ENCODE results near the gene YAP1. TPM values are rescaled to one million over a fixed set of nuclear protein-coding genes. Genes with fewer than 3 reads are reported as not detected.

The YAP1 gene
- polyA plus RNA-seq, 1 donor from 2014 or later = 0.46 TPM

GRCh38 chr11:102204174-102204573 is 93.9 kb downstream of the YAP1 start:
- Histone ChIP-seq H3K4me3 (ENCODE audit: low read length) (no peak overlapping the region), H3K27ac (ENCODE audit: low read length) (no peak overlapping the region), H2AFZ (ENCODE audit: low read depth, low read length) (no peak overlapping the region), H3K4me2 (ENCODE audit: low read length) (no peak overlapping the region), H4K20me1 (ENCODE audit: insufficient read depth) (no peaks in the 10 kb centered on the region), H3K9me2 (ENCODE audit: insufficient read depth, low read length) (no peaks in the 10 kb centered on the region), H3F3A (ENCODE audit: insufficient read depth, low read length, poor library complexity, severe bottlenecking) (no peaks in the 10 kb centered on the region), H3K27me3 (ENCODE audit: insufficient read depth, low read depth, low read length) (no peaks in the 10 kb centered on the region), H3K79me2 (replicated peaks; ENCODE audit: insufficient read depth, low read length) (no peaks in the 10 kb centered on the region), H3K36me3 (ENCODE audit: insufficient read depth, low read length) (no peaks in the 10 kb centered on the region), H3K9ac (ENCODE audit: low read length) (no peak overlapping the region), H3K9me3 (ENCODE audit: low read length) (no peaks in the 10 kb centered on the region)
- TF ChIP-seq SMC3 (conservative IDR thresholded peaks at IDR 0.05; ENCODE audit: poor library complexity) = no peak
- no peak for TF ChIP-seq TAF1 (IDR thresholded peaks at IDR 0.05; ENCODE audit: low read depth)
- no peak for TF ChIP-seq REST (IDR thresholded peaks at IDR 0.05; ENCODE audit: borderline replicate concordance)
- TF ChIP-seq POLR2AphosphoS5 (IDR thresholded peaks at IDR 0.05) = no peak

- H2AFZ ChIP-seq (ENCODE audit: low read depth, low read length) = no peak overlapping the region
- no peak overlapping the region for H3K4me2 ChIP-seq (ENCODE audit: low read length)
- no peaks in the 10 kb centered on the region for H3K9me3 ChIP-seq (ENCODE audit: low read length)
- no peaks in the 10 kb centered on the region for H3K36me3 ChIP-seq (ENCODE audit: insufficient read depth, low read length)
- H3K27ac ChIP-seq (ENCODE audit: low read length) = no peak overlapping the region
- no peaks in the 10 kb centered on the region for H3K27me3 ChIP-seq (ENCODE audit: insufficient read depth, low read depth, low read length)
- H3K9ac ChIP-seq (ENCODE audit: low read length) = no peak overlapping the region
- H3K4me3 ChIP-seq (ENCODE audit: low read length) = no peak overlapping the region
- H4K20me1 ChIP-seq (ENCODE audit: insufficient read depth) = no peaks in the 10 kb centered on the region
- TF ChIP-seq POLR2AphosphoS5 (IDR thresholded peaks at IDR 0.05) (no peak), SMC3 (conservative IDR thresholded peaks at IDR 0.05; ENCODE audit: poor library complexity) (no peak), EZH2 (IDR thresholded peaks at IDR 0.05; ENCODE audit: borderline replicate concordance, insufficient read depth, low read length, poor library complexity, severe bottlenecking) (no peak), REST (IDR thresholded peaks at IDR 0.05; ENCODE audit: borderline replicate concordance) (no peak), EP300 (conservative IDR thresholded peaks at IDR 0.05; ENCODE audit: poor library complexity, severe bottlenecking) (no peak), MXI1 (conservative IDR thresholded peaks at IDR 0.05; ENCODE audit: poor library complexity, severe bottlenecking) (no peak), RAD21 (conservative IDR thresholded peaks at IDR 0.05) (no peak), TAF1 (IDR thresholded peaks at IDR 0.05; ENCODE audit: low read depth) (no peak), CTCF (IDR thresholded peaks at IDR 0.05; ENCODE audit: poor library complexity, severe bottlenecking) (no peak)
- no peaks in the 10 kb centered on the region for H3F3A ChIP-seq (ENCODE audit: insufficient read depth, low read length, poor library complexity, severe bottlenecking)
- no peaks in the 10 kb centered on the region for H3K79me2 ChIP-seq (replicated peaks; ENCODE audit: insufficient read depth, low read length)
- H3K9me2 ChIP-seq (ENCODE audit: insufficient read depth, low read length) = no peaks in the 10 kb centered on the region
Observed at GRCh38 chr11:102205805-102206204, 95.6 kb downstream of the YAP1 start.
